ENCODE results near the gene TCIRG1.

The TCIRG1 gene

DNA sequence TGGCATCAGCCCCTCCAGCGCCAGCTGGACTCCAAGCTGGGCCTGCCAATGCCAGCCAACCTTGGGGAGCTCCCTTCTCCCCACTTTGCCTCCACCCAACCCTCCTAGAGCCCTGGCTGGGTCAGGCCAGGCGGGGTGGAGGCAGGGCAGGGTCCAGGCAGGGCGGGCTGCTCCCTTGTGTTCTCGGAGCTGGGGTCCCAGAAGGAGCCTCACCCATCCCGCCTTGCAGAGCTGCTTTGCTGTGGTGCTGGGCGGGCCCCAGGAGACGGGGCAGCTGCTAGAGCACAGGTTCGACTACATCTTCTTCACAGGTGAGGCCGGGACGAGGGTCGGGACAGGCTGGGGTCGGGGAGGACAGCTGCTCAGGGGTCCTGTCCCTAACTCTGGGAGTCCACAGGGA is 19.3 kb upstream of the TCIRG1 start:
- DNase-seq = no peak

DNA sequence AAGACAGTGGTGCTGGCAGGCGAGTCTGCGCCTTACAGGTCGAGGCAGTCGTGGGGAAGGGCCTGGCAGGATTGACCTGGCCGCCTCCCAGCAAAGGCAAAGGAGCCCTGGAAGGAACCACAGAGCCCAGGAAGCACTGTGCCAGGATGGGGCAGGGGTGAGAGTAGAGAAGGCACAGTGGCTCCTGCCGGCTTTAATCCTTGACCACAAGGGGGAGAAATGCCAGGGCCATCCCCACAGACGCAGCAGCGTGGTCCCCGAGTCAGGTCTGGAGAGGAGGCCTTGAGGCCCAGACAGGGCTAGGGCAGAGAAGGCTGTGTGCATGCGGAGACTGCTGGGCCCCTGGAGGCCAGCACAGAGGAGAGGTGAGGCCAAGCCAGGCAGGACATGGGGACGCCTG is 18.2 kb upstream of the TCIRG1 start:
- DNase-seq = no peak

DNA sequence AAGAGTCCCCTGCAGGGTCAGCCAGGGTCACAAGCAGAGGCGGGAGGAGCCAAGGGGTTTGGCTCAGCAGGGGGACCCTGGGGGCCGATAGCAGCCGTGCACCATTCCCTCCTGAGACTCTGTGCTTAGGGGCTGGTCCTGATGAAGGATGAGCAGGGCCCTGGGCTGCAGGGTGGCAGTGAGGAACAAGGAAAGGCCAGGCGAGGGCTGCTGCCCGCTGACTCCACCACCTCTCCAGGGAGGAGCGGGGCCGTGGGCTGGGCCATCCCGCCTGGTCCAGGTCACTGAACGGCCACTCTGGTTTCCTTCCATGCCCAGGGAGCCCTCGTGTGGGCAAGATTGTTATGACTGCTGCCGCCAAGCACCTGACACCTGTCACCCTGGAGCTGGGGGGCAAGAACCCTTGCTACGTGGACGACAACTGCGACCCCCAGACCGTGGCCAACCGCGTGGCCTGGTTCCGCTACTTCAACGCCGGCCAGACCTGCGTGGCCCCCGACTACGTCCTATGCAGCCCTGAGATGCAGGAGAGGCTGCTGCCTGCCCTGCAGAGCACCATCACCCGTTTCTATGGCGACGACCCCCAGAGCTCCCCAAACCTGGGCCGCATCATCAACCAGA is 17.5 kb upstream of the TCIRG1 start:
- no peak for DNase-seq

DNA sequence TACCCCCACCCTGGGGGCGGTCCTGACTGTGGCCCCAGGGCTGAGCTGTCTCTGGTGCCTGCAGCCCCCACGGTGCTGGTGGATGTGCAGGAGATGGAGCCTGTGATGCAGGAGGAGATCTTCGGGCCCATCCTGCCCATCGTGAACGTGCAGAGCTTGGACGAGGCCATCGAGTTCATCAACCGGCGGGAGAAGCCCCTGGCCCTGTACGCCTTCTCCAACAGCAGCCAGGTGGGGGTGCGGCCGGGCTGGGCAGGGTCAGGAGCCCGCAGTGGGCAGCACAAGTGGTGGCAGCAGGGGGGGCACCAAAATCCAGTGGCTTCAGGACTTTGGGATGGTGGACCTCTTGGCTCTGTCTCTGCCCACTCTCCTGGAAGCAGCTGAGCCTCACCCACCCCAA is 16.3 kb upstream of the TCIRG1 start:
- DNase-seq = no peak

DNA sequence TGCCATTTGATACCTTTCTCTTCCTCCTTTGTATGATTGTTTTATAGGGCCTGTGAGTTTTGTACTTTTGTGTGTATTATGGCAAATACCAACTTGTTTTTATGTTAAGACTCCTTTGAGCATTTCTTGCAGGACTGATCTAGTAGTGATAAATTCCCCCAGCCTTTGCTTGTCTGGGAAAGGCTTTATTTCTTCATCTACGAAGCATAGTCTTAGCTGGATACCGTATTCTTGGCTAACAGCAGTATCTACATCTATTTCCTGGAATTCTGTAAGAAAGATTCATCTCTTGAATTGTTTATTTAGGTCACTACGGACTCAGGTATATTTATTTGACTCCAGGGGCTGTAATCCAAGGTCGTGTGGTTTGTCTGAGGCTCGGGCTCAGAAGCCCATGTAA is 14.3 kb upstream of the TCIRG1 start:
- no peak for DNase-seq

DNA sequence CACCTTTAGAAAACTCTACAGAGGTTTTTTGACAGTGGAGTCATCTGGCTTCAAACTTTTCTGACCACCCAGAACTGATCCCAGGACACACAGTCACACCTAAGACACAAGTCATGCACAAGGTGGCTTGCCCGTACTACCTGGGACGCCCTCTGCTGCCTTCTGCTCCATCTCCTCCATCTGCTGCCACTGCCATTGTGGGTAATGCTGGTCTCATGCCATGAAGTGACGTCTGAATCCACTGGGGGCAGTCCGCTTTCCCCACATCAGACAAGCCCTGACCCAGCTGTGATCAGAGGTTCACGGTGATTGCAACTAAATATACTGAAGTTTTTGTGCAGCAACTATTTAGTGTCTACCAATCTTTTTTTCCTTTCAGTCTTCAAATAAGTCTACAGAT is 13.8 kb upstream of the TCIRG1 start:
- DNase-seq = no peak

DNA sequence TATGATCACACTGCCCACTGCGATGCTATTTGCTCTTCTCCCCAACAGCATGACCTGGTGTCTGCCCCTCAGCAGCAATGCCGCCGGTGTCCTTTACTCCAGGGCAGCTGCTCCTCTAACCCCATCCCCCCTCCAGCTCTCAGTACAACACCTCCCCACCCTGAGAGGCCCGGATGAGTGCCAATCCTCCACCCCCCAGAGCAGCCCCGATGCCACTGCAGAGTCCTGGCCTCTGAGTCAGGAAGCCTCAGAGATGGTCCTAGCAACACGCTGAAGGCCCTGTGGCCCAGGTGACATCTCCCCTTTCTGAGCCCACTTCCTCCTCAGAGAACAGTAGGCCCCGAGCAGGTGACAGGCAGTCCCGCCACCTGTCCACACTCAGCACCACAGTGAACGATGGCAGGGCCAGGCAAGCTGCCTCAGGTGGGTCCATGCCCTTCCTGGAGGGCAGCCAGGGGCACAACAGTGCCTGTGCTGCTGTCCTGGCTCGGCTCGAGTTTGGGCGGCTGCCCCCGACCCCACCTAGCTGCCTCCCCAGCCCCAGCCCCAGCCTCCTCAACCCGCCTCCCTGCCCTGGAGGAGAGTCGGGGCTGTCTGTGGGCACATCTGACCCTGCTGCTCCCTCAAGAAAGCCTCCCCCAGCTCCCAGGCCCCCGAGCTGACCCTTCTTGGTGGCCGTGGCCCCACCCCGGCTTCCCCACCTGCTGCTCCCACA is 12.3 kb upstream of the TCIRG1 start:
- DNase-seq = no peak

DNA sequence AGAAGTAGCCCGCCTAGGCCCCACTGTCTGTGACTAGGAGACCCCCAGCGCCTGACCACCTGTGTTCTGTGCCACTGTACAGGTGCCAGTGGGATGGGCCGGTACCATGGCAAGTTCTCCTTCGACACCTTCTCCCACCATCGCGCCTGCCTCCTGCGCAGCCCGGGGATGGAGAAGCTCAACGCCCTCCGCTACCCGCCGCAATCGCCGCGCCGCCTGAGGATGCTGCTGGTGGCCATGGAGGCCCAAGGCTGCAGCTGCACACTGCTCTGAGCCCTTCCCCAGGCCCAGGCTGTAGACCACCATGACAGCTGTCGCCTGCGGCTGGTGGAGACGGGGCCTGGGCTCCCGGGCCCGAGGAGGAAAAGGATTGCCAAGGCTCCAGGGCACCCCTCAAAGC is 11.2 kb upstream of the TCIRG1 start:
- DNase-seq = no peak

DNA sequence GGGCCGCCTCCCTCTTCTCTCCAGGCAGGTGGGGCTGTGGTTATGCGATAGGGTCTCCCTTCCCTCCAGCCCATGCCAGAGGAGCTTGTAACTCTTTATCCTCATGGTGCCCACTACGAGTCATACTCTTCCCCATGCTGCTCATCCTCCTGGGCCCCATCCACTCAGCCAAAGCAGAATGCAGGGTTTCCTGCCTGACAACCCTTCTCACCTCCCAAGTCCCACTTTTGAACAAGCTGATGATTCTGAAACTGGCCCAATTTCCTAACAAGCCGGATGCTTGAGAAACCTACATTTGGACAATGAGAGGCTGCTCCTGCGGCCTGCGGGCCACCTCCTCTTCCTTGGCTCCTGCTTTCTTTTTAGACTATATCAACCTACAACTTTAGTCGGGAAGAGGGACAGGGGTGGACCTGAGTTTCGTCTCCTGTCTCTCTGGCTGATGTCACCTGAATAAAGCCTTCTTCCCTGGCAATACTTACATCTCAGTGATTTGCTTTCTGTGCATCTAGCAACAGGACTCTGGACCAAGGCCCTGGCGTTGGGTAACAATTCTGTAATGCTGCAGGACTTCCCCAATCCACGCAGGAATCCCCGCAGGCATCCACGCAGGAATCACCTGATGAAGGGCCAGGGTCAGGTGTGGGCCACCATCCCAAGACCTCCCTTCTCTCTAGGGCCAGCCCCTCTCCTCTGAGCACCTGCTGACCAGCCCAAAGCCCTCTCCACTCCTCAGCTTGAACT is 9.9 kb upstream of the TCIRG1 start:
- DNase-seq = no peak

DNA sequence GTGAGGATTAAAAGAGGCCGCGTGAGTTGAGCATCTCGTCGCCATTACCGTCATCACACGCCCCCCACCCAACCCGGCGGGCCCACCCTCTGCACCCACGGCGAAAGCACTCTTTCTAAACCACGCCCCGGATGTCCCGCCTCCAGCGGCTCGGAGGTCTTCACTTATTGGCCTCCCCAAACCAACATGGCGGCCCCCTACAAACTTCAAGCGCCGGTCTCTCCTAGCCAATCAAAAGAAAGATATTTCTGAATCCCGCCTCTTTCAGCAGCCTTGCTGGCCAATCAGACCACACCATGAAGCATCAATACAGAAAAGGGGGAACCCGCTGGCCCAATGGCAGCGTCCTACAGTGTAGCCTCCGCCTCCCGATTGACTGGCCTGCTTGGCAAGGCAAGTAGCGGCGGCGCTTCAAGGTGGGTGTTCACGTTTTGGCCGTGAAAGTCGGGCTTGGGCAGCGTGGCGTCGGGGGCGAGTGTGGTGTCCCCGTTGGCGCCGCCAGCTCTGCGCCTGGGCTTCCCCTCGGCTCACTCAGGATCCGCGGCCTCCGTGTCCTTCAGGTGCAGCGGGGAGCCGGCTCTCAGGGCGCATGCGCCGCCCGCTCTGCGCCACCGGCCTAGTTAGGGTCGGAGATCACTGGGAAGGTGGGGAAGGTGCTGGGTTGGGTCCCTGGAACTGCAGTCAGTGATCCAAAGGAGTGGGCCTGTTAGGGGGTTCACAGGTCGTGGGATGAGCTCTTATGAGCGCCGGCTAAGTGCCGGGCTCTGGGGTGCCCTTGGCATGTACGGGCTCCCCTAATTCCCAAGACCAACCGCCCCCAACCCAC is 8.3 kb upstream of the TCIRG1 start, which contains the start of gene NDUFS8:
TSS of gene NDUFS8 (plus strand) at position 364 of the 826 bp plus-strand sequence. CDS start 1,471 bp downstream, outside the sequence.
- peak; percentile 99 for DNase-seq

DNA sequence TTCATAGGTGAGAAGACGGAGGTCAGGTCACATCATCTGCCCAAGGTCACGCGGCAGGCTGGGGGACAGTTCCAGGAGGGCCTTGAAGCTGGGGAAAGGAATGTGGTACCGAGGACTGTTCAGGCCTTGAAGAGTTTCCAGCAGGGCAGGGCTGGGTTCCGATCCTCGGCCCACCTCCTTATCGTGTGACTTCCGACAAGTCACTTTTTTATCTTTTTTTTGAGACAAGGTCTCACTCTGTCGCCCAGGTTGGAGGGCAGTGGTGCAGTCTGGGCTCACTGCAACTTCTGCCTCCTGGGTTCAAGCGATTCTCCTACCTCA is 7.7 kb upstream of the TCIRG1 start:
- DNase-seq = no peak

DNA sequence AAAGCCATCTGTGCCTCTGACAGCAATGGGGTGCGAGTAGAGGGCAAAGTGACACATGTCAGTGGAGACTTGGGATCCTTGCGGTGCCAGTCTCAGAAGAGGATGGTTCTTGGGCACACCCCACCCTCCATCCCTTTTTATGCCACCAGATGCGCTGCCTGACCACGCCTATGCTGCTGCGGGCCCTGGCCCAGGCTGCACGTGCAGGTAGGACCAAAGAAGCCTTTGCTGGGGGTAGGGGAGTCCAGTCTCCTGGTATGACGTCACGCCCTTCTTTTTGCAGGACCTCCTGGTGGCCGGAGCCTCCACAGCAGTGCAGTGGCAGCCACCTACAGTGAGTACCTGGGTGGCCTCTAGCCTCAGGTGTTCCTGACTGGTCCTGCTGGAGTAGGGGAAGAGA is 6.8 kb upstream of the TCIRG1 start:
- no peak for DNase-seq

DNA sequence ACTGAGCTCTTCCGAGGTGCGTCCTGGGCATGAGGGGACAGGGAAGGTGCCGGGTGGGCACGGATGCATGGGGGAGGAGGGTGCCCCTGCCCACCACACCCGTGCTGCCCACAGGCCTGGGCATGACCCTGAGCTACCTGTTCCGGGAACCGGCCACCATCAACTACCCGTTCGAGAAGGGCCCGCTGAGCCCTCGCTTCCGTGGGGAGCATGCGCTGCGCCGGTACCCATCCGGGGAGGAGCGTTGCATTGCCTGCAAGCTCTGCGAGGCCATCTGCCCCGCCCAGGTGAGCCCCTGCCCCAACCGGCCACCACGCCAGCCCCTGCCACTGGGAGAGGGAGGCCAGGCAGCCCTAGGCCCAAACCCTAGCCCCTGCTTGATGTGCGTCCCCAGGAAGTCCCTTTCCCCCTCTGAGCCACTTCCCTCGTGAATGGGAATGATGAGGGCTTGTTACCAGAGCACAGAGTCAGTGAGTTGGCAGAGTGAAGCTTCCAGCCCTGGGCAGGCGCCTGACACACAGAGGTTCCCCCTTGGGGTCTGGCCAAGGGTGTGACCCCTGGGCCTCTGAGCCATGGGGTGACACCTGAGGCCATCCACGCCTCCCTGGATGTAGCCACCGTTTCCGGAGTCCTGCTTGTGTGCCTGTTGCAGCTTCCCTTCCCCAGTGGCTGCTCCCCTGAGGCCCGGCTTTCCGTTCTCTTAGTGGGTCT is 5.7 kb upstream of the TCIRG1 start:
- no peak for DNase-seq

DNA sequence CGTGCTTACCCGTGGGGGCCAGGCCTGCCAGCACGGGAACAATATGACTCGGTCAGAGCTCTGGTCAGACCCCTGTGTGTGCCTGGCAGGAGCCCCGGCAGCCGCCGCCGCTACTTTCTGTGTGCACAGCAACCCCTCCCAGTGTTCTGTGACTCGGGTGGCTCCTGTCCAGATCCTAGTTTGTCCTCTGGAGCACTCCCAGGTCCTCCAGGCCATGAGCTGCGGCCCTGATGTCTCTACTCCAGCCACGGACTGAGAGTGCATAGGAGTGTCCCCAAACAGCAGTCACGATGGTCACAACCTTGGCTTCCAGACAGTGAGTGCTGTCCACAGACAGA is 5.1 kb upstream of the TCIRG1 start:
- no peak for DNase-seq

DNA sequence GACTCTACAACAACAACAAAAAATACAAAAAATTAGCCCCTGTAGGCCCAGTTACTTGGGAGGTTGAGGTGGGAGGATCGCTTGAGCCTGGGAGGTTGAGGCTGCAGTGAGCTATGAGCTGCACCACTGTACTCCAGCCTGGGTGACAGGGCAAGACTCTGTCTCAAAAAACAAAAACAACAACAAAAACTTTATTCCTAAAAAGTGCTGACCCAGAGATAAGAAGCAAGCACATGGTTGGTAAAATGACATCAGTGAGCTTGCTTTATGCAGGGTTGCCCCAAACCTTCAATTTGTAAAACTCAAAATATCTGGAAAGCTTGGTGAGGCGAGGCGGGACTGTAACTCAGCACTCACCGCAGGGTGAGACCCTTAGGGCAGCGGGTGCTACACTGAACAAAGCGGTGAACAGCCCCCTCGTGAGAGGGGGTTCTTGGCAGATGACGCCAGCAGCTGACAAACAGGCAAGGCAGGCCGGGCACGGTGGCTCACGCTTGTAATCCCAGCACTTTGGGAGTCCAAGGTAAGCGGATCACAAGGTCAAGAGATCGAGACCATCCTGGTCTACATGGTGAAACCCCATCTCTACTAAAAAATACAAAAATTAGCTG is 3.5 kb upstream of the TCIRG1 start:
- no peak for DNase-seq

DNA sequence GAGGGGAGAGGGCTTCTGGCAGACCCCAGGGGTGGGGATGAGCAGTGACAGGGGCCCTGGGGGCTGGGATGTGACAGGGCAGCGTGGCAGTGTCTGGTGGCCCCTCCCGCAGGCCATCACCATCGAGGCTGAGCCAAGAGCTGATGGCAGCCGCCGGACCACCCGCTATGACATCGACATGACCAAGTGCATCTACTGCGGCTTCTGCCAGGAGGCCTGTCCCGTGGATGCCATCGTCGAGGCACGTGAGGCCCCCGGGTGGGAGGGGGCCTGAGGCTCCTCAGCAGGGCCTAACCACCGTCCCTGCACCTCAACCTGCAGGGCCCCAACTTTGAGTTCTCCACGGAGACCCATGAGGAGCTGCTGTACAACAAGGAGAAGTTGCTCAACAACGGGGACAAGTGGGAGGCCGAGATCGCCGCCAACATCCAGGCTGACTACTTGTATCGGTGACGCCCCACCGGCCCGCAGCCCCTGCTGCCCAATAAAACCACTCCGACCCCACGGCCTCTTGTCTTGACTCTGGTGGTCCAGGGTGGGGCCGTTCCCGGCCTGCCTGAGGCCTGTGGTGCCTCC is 2.6 kb upstream of the TCIRG1 start:
- DNase-seq = no peak

DNA sequence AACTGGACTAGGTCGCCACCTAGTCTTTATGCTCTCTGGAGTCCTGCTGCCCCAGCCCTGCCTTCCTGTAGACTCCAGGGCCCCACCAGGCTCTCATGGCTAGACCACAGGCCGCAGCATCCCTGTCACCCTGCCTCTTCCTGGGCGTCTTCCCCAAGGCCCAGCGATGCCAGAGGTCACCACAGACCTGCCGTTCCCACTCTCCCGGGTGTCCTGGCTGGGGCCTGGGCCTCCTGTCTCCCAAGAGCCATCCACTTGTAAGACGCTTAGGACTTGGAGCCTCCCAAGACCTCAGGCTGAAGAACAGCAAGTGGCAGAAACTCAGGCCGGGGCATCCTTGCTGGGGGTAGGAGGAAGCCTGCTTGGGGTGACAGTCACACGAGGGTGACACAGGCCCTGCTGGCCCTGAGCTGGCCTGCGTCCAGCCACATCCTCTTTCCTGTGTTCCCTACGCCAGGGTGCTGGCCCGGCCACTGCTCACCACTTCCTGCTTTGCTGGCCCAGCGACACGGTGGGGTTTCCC is 2.0 kb upstream of the TCIRG1 start:
- DNase-seq = no peak

DNA sequence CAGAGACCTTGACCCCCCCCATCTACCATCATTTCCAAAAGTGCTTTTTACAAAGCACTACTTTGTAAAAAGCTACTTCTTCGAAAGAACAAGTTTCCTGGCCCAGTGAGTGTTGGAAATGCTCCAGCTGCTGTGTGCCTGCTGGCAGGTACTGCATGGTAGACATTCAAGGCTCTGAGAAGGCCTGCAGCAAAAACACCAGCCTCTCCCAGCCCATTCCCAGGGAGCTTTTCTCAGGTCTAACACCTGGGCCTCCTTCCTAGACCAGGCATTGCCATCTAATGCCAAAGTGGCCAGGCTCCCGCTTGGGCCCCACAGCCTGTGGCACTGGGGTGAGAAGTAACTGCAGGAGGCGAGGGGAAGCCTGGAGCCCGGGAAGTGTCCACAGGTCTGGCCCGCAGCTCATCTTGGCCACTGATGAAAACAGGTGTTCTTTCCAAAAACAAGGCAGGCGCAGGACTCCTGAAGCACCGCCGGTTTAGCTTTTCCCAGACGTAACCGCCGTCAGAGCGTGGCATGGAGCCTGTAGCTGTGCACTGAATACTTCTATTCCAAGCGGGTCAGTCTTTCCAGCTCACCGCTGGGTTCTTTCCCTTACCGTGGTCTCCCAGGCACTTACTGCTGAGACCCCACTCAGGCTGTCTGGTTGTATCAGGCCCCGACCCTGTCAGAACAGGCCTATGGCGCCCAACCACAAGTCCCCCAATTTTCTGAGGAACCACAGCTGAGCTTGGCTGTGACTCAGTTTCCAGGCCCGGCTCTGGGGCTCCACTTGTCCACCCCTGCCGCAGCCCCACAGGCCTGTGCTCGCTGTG is 1.2 kb upstream of the TCIRG1 start:
- no peak for DNase-seq

DNA sequence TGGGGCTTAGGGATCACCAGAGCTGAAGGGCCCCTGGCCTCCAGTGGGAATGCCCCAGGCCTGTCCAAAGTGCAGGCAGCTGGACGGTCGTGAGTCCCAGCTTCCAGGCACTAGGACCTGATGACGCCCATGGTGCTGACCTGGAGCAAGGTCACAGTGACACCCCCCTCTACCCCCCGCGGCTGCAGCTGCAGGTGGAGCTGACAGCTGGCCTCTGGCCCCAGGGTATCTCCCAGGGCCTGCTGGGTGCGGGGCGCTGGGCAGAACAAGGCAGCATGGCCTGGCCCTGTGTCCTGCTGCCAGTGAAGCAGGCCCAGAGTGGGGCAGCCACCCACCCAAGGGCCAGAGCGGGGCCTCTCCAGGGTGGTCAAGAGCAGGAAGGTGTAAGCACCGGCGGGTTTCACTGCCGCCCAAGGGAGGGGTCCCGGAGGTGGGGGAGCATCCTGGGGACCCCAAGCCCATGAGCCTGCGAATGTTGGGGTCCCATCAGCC is 553 bp upstream of the TCIRG1 start:
- peak; percentile 48 for DNase-seq

DNA sequence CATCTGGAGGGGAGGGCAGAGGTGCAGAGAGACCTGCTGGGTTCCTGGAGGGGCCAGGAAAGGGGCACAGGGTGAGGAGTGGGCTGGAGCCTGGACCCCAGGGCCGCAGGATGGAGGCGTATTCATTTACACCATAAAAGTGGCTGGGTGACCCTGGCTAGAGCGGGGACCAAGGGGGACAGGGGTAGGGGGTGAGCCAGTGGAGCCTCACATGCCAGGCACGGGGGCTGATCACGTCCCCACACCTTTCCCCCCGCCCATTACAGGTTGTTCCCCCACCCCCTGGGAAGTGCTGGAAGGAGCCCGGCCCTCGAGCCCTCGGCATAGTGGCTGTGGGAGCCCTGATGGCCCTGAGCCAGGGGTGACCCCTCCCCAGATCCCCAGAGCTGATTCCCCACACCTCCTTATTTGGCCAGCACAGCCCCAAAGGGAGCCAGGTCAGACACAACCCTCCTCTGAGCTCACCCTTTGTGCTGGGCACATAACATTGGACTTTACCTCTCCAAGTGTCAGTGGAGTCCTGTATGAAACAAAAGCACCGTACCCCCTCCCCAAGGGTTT is 781 bp downstream of the TCIRG1 start:
- no peak for DNase-seq
